ENCODE data around the gene USP15. TPM values are rescaled to one million over a fixed set of nuclear protein-coding genes. Genes with fewer than 3 reads are reported as not detected.
"Not testable (repeated sequence)": the region's sequence is repeated elsewhere in the genome, so short reads cannot be mapped to it uniquely, and the experiment has no call there.

The USP15 gene
- total RNA-seq, 2 experiments from 2014 or later: 118 to 137 TPM

- DNase-seq: peak; percentile 23
- H3K27ac Mint-ChIP-seq: no peak overlapping the region
Measured at GRCh38 chr12:62438098-62438692, 178.0 kb downstream of the USP15 start.

DNA sequence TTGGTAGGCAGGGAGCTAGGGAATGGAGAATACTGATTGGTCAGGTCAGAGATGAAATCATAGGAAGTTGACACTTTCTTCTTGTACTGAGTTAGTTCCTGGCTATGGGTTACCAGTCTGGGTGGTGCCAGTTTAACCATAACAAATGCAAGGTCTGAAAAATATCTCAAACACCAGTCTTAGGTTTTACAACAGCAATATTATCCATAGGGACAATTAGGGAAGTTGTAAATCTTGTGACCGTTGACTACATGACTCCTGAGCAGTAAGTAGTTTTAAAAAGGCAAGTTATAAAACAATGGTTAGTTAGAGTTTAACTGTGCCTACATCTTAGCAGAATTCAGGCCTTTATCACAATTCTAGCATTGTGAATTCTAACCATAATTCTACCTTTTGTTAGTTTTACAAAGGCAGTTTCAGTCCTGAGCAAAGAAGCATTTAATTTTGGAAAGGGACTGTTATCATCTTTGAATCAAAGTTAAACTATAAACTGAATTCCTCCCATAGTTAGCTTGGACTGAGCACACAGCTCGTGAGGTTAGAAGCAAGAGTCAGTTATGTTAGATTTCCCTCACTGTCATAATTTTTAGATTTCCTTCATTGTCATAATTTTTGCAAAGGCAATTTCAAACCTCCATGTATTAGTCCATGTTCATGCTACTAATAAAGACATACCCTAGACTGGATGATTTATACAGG lies 186.7 kb downstream of the USP15 start:
- no peak overlapping the region for H3K4me3 Mint-ChIP-seq
- H3K4me1 Mint-ChIP-seq: no peaks in the 10 kb centered on the region
- peaks cover 15% of the 10 kb centered on the region for H3K9me3 Mint-ChIP-seq
- H3K27me3 Mint-ChIP-seq: no peaks in the 10 kb centered on the region
- H3K27ac Mint-ChIP-seq: no peak overlapping the region
- H3K36me3 Mint-ChIP-seq: peaks cover 5% of the 10 kb centered on the region
- no peak for DNase-seq

More at GRCh38 chr12:62438098-62438692, 178.0 kb downstream of the USP15 start:
- H3K4me3 Mint-ChIP-seq: no peak overlapping the region
- peaks cover 31% of the 10 kb centered on the region for H3K27me3 Mint-ChIP-seq
- H3K4me1 Mint-ChIP-seq: peaks cover 9% of the 10 kb centered on the region
- no peaks in the 10 kb centered on the region for H3K36me3 Mint-ChIP-seq
- peaks cover 18% of the 10 kb centered on the region for H3K9me3 Mint-ChIP-seq

DNA sequence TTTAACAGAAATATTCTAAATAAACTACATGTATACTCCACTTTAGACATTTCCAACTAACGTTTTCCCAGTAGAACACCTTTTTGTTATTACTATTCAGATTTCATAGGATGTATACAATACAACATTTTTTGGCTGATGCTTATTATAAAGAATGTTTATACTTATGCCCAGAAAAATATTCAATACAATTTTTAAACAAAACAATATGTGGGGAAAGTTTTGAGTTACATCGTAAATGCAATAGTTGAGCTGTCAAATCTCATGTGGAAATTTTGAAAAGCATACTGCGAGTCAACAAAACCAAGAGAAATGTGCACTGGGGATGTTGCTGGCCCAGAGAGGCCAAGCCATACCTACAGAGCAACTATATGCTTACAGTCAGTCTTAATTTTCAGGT lies 188.2 kb downstream of the USP15 start:
- no peak for DNase-seq
- Mint-ChIP-seq H3K4me1 (no peaks in the 10 kb centered on the region), H3K4me3 (no peak overlapping the region), H3K27me3 (no peaks in the 10 kb centered on the region), H3K36me3 (peaks cover 3% of the 10 kb centered on the region), H3K27ac (no peak overlapping the region), H3K9me3 (peaks cover 7% of the 10 kb centered on the region)

GRCh38 chr12:62455429-62455828 lies 195.2 kb downstream of the USP15 start:
- not testable (repeated sequence) for H3K27me3 Mint-ChIP-seq, H3K27ac Mint-ChIP-seq, H3K4me3 Mint-ChIP-seq, H3K9me3 Mint-ChIP-seq, DNase-seq, H3K36me3 Mint-ChIP-seq, H3K4me1 Mint-ChIP-seq

DNA sequence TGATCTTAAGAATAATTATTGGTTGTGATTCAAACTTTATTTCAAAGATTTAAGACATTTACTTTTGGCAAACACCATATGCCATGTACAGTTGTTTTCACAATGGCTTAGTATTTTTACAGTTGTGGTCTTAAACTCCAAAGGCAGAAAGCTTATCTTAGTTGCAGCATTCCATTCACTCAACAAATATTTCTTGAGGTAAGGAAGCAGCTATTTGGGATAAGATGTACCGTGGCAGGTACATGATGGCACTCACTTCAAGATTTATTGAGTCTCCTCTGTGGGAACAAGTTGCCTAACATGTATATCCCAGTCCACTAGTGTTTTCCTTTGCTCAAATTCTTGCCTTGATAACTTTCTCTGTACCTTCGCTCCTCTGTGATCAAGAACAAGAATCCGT lies 198.4 kb downstream of the USP15 start:
- no peak for DNase-seq
- Mint-ChIP-seq H3K4me1 (no peaks in the 10 kb centered on the region), H3K27me3 (peaks cover 3% of the 10 kb centered on the region), H3K9me3 (peaks cover 6% of the 10 kb centered on the region), H3K27ac (no peak overlapping the region), H3K36me3 (no peaks in the 10 kb centered on the region), H3K4me3 (no peak overlapping the region)

- no peaks in the 10 kb centered on the region for H3K36me3 Mint-ChIP-seq
- H3K27ac Mint-ChIP-seq: no peak overlapping the region
- H3K4me1 Mint-ChIP-seq: no peaks in the 10 kb centered on the region
- DNase-seq: no peak
- peaks cover 3% of the 10 kb centered on the region for H3K27me3 Mint-ChIP-seq
- H3K4me3 Mint-ChIP-seq: no peak overlapping the region
- peaks cover 9% of the 10 kb centered on the region for H3K9me3 Mint-ChIP-seq
Measured at GRCh38 chr12:62459976-62460375, 199.8 kb downstream of the USP15 start.

- H3K4me1 Mint-ChIP-seq, H3K9me3 Mint-ChIP-seq, H3K4me3 Mint-ChIP-seq, H3K36me3 Mint-ChIP-seq, DNase-seq, H3K27ac Mint-ChIP-seq, H3K27me3 Mint-ChIP-seq: not testable (repeated sequence)
Measured at GRCh38 chr12:62461171-62461837, 201.1 kb downstream of the USP15 start.

GRCh38 chr12:62463252-62463651 lies 203.0 kb downstream of the USP15 start:
- not testable (repeated sequence) for H3K27ac Mint-ChIP-seq, H3K36me3 Mint-ChIP-seq, DNase-seq, H3K4me1 Mint-ChIP-seq, H3K9me3 Mint-ChIP-seq, H3K4me3 Mint-ChIP-seq, H3K27me3 Mint-ChIP-seq

Other genes with a start within 250 kb of the USP15 start
- 10 to 100 TPM; 19.1 to 19.8 TPM for gene MON2, start 206.4 kb downstream of the USP15 start, total RNA-seq

Measured in activated naive CD8-positive, alpha-beta T cell treated with anti-CD3 and anti-CD28 coated beads for 36 hours (primary cell).